ENCODE results near the gene RNF41.

DNA sequence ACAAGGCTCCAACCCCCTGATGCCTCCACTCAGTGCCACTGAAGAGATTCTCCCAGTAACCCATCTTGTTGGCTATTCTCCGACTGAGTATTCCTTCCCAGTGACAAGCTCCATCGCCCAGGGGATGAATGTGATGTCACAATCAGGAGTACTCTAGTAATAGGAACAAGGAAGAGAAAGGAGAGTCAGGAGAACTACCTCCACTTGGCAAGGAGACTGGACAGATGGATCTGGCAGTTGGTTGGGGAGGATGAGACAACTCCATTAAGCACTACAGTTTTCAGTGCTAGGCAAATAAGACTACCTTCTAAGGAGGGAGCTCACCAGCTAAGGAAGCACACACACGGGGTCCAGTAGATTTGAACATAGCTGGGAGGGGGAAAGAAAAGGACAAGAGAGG lies 5.3 kb downstream of the RNF41 start:
- no peak for TF ChIP-seq CTCF (IDR thresholded peaks at IDR 0.05)
- no peak for TF ChIP-seq POLR2A (IDR thresholded peaks at IDR 0.05)
